Measurements from ENCODE around the gene ENGASE. TPM values are rescaled to one million over a fixed set of nuclear protein-coding genes. Genes with fewer than 3 reads are reported as not detected.

The ENGASE gene
- total RNA-seq, 4 donors from 2014 or later: 29.9 to 64.8 (median 57.1) TPM

- TF ChIP-seq POLR2A (IDR thresholded peaks at IDR 0.05) (no peak), EP300 (IDR thresholded peaks at IDR 0.05) (no peak), CTCF (IDR thresholded peaks at IDR 0.05) (no peak)
- Histone ChIP-seq H3K36me3 (no peaks in the 10 kb centered on the region), H3K9me3 (peaks cover 0 to 18% (median 0%) of the 10 kb centered on the region in 4 donors), H3K4me1 (no peaks in the 10 kb centered on the region), H3K27me3 (peaks cover 0 to 63% of the 10 kb centered on the region in 2 donors), H3K27ac (no peak overlapping the region), H3K4me3 (no peak overlapping the region)
- DNase-seq (ENCODE audit: low spot score in 2 of 2): no peak
- WGBS, 2 donors: 0 to 26% methylated on average over 7 to 15 of the region's 22 CpGs
Measured at GRCh38 chr17:79125503-79125902, 50.9 kb downstream of the ENGASE start.

DNA sequence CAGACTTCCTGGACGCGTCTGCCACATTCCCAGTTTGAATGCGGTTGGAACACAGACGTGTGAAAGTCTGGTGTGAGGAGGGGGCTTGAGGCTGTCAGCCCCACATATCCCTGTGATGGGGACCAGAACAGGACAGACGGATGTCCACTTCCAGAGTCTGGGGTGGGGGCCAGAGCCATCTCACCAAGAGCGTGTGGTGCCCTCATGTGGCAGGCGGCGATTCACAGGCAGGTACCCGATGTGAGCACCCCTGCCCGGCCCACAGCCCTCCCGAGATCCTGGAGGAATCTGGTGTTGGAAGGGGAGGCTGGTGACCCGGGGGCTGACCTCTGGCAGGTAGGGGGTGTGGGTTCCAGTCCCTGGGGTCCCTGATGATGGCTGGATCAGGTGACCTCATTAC is 51.5 kb downstream of the ENGASE start:
- DNase-seq (ENCODE audit: low spot score in 2 of 2): no peak
- Histone ChIP-seq H3K4me3 (no peak overlapping the region), H3K27ac (no peak overlapping the region), H3K4me1 (no peaks in the 10 kb centered on the region), H3K36me3 (no peaks in the 10 kb centered on the region), H3K9me3 (peaks cover 0 to 18% (median 0%) of the 10 kb centered on the region in 4 donors), H3K27me3 (peaks cover 0 to 63% of the 10 kb centered on the region in 2 donors)
- no peak for TF ChIP-seq POLR2A (IDR thresholded peaks at IDR 0.05)
- TF ChIP-seq EP300 (IDR thresholded peaks at IDR 0.05): no peak
- no peak for TF ChIP-seq CTCF (IDR thresholded peaks at IDR 0.05)
- 45 to 53% methylated on average over 8 to 12 of the region's 12 CpGs for WGBS, 2 donors

DNA sequence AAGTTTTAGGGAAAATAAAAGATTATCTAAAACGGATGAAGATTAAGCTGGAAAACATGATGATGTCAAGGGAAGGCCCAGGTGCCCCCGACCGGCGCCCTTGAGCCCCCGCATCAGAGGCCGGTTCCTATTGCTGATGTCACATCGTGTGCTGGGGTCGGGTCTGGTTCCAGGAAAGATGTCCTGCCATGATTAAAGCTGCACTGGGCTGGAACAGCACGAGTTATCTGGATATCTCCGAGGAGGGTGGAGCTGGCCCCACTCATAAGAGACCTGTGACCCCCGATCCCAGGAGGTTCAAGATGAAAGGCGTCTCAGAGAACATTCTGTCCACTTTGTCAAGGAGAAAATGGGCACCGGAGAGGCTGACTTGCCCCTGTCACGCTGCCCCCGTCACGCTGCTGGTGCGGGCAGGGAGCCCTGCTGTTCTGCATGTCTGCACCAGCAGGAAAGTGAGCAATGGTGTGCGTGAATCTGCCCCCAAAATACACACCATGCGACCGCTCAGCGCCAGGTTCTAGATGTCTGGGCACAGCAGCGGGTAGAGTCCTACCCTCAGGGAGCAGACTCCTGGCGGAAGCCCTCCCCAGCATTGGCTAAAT is 53.0 kb downstream of the ENGASE start:
- peaks cover 0 to 18% (median 0%) of the 10 kb centered on the region in 4 donors for H3K9me3 ChIP-seq
- H3K4me1 ChIP-seq: no peaks in the 10 kb centered on the region
- no peak overlapping the region for H3K4me3 ChIP-seq
- TF ChIP-seq EP300 (IDR thresholded peaks at IDR 0.05): no peak
- no peak for TF ChIP-seq CTCF (IDR thresholded peaks at IDR 0.05)
- no peak for TF ChIP-seq POLR2A (IDR thresholded peaks at IDR 0.05)
- H3K27me3 ChIP-seq: peaks cover 0 to 59% of the 10 kb centered on the region in 2 donors
- H3K36me3 ChIP-seq: no peaks in the 10 kb centered on the region
- no peak overlapping the region for H3K27ac ChIP-seq
- 72 to 75% methylated on average over 20 to 21 of the region's 23 CpGs for WGBS, 2 donors
- DNase-seq (ENCODE audit: low spot score in 2 of 2): no peak

DNA sequence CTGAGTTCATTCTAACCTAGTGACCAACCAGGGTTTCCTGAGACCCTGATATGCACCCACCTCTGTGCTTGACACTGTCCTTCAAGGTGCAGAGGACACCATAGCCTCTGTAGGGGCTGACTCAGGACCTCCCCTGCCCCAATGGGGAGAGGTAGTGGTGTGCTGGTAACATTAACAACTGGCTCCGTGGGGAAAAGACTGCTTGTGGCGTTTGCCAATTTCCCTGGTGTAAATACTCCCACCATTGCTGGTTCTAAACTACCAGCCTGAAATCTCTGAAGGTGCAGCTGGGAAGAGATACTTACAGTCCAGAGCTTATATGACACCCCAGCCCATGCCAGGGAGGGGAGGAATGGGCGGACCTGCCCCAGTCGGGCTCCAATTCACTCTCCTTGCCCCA is 54.9 kb downstream of the ENGASE start:
- TF ChIP-seq CTCF (IDR thresholded peaks at IDR 0.05): no peak
- TF ChIP-seq POLR2A (IDR thresholded peaks at IDR 0.05): no peak
- no peak for TF ChIP-seq EP300 (IDR thresholded peaks at IDR 0.05)
- 70% methylated on average over 4 of the region's 4 CpGs for WGBS, 2 donors
- no peak for DNase-seq (ENCODE audit: low spot score in 2 of 2)
- Histone ChIP-seq H3K27me3 (peaks cover 0 to 49% of the 10 kb centered on the region in 2 donors), H3K36me3 (no peaks in the 10 kb centered on the region), H3K4me3 (no peak overlapping the region), H3K9me3 (peaks cover 0 to 11% (median 0%) of the 10 kb centered on the region in 4 donors), H3K27ac (no peak overlapping the region), H3K4me1 (no peaks in the 10 kb centered on the region)

GRCh38 chr17:79130536-79131273 is 56.1 kb downstream of the ENGASE start:
- WGBS, 2 donors: 86 to 97% methylated on average over 6 to 19 of the region's 34 CpGs
- H3K36me3 ChIP-seq: no peaks in the 10 kb centered on the region
- DNase-seq (ENCODE audit: low spot score in 2 of 2): no peak
- H3K27me3 ChIP-seq: peaks cover 0 to 49% of the 10 kb centered on the region in 2 donors
- no peaks in the 10 kb centered on the region for H3K4me1 ChIP-seq
- no peak overlapping the region for H3K27ac ChIP-seq
- TF ChIP-seq CTCF (IDR thresholded peaks at IDR 0.05): no peak
- H3K4me3 ChIP-seq: no peak overlapping the region
- peaks cover 0 to 9% (median 0%) of the 10 kb centered on the region in 4 donors for H3K9me3 ChIP-seq

Measured in tibial nerve (tissue), 4 donors.